HEK293T (cell line): ENCODE measurements around the gene SEZ6.

ENCODE experiments used
- BHLHE40 ChIP-seq: fragments of 450-650 bp; IDR thresholded peaks from 2 replicates; pipeline ENCODE4 v1.6.1; 2016; ENCODE audit warnings: mild to moderate bottlenecking, moderate library complexity, borderline replicate concordance
- FOXA1 ChIP-seq: fragments of 450-650 bp; IDR thresholded peaks from 2 replicates; pipeline ENCODE4 v1.6.1; 2016; ENCODE audit warnings: mild to moderate bottlenecking

DNA sequence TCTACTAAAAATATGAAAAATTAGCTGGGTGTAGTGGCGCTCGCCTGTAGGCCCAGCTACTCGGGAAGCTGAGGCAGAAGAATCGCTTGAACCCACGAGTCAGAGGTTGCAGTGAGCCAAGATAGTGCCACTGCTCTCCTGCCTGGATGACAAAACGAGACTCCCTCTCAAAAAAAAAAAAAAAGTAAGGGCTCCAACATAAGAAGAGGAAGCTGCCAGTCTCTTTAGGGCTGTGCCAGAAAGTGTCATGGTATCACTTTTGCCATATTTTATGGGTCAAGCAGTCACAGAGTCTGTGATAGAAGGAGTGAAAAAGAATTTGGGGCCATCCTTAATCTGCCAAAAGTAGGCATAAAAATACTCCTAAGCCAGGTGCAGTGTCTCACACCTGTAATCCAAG lies 35.7 kb upstream of the SEZ6 start:
- TF ChIP-seq BHLHE40 (no peak), FOXA1 (no peak)
